Progenitor cell of endocrine pancreas (in vitro differentiated cells): ENCODE data around the gene TLR2. TPM values are rescaled to one million over a fixed set of nuclear protein-coding genes. Genes with fewer than 3 reads are reported as not detected.
A peak's percentile ranks its signal among the peaks of the same experiment; 100 is the strongest.

Experiments
- DNase-seq: peaks from one replicate; pipeline ENCODE4 v3.0.0; 2021; ENCODE audit warnings: low spot score; ENCODE audit not compliant: unreplicated experiment
- H3K27ac Mint-ChIP-seq: 2 replicates; pipeline ENCODE4 v1.8.0; 2021; ENCODE audit warnings: mild to moderate bottlenecking, moderate library complexity, mixed read lengths
- H3K27me3 Mint-ChIP-seq: 2 replicates; pipeline ENCODE4 v1.8.0; 2021; ENCODE audit warnings: mixed read lengths
- H3K36me3 Mint-ChIP-seq: 2 replicates; pipeline ENCODE4 v1.8.0; 2022; ENCODE audit warnings: mixed read lengths; ENCODE audit not compliant: insufficient read depth
- H3K4me1 Mint-ChIP-seq: 2 replicates; pipeline ENCODE4 v1.8.0; 2021; ENCODE audit warnings: low read depth, mixed read lengths
- H3K4me3 Mint-ChIP-seq: 2 replicates; pipeline ENCODE4 v1.8.0; 2021; ENCODE audit warnings: low read depth, mild to moderate bottlenecking, moderate library complexity, mixed read lengths
- H3K9me3 Mint-ChIP-seq: 2 replicates; pipeline ENCODE4 v1.8.0; 2021; ENCODE audit warnings: low read depth, mixed read lengths
- total RNA-seq: library from RNA; stranded (reverse); gene quantifications from 2 replicates; pipeline ENCODE4 v1.2.1, GENCODE V29; 2021
- TF ChIP-seq, protein P1 (sequence below): fragments of 200-600 bp; sonication (generic); IDR thresholded peaks from one replicate; pipeline ENCODE4 v1.5.0; 2021; ENCODE audit warnings: antibody characterized with exemption, mild to moderate bottlenecking; ENCODE audit not compliant: unreplicated experiment

Gene TLR2
- total RNA-seq, 1 donor from 2014 or later = 5.1 TPM

DNA sequence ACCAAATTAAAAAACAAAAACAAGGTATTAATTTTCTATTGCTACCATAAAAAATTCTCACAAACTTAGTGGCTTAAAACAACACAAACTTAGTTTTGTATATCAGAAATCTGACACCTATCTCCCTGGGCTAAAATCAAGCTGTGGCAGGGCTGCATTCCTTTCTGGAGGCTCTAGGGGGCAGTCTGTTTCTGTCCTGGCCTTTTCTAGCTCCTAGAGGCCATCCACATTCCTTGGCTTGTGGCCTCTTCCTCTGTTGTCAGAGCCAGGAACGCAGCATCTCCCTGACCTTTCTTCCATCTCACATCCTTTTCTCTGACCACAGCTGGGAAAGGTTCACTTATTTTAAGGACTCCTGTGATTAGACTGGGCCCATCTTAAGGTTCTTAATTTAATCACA lies 38.9 kb upstream of the TLR2 start:
- Mint-ChIP-seq H3K9me3 (peaks cover 7% of the 10 kb centered on the region), H3K4me1 (no peaks in the 10 kb centered on the region), H3K27me3 (peaks cover 9% of the 10 kb centered on the region), H3K36me3 (no peaks in the 10 kb centered on the region), H3K27ac (no peak overlapping the region), H3K4me3 (no peak overlapping the region)
- DNase-seq = no peak
- TF ChIP-seq, protein P1, sequence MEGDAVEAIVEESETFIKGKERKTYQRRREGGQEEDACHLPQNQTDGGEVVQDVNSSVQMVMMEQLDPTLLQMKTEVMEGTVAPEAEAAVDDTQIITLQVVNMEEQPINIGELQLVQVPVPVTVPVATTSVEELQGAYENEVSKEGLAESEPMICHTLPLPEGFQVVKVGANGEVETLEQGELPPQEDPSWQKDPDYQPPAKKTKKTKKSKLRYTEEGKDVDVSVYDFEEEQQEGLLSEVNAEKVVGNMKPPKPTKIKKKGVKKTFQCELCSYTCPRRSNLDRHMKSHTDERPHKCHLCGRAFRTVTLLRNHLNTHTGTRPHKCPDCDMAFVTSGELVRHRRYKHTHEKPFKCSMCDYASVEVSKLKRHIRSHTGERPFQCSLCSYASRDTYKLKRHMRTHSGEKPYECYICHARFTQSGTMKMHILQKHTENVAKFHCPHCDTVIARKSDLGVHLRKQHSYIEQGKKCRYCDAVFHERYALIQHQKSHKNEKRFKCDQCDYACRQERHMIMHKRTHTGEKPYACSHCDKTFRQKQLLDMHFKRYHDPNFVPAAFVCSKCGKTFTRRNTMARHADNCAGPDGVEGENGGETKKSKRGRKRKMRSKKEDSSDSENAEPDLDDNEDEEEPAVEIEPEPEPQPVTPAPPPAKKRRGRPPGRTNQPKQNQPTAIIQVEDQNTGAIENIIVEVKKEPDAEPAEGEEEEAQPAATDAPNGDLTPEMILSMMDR = peak; percentile 29

DNA sequence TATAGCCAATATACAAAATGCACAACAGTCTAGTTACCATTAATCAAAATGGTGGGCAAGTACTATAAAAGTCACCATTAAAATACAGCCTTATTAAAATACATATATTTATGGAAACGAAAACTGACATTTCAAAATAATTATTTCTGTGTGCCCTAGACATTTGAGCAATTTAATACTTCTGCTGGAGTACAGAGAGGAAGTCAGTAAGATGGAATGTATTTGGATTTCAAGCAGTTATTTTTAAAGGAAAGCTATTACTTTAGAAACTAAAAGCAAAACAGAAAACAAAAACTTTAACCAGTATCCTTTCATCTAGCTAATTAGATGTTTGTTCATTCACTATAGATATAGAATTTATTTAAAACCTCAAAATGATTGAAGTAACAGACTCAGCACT lies 37.8 kb upstream of the TLR2 start:
- no peak overlapping the region for H3K4me3 Mint-ChIP-seq
- H3K4me1 Mint-ChIP-seq = no peaks in the 10 kb centered on the region
- no peaks in the 10 kb centered on the region for H3K36me3 Mint-ChIP-seq
- H3K9me3 Mint-ChIP-seq = peaks cover 7% of the 10 kb centered on the region
- TF ChIP-seq, protein P1 = no peak
- H3K27ac Mint-ChIP-seq = no peak overlapping the region
- peaks cover 11% of the 10 kb centered on the region for H3K27me3 Mint-ChIP-seq
- no peak for DNase-seq

DNA sequence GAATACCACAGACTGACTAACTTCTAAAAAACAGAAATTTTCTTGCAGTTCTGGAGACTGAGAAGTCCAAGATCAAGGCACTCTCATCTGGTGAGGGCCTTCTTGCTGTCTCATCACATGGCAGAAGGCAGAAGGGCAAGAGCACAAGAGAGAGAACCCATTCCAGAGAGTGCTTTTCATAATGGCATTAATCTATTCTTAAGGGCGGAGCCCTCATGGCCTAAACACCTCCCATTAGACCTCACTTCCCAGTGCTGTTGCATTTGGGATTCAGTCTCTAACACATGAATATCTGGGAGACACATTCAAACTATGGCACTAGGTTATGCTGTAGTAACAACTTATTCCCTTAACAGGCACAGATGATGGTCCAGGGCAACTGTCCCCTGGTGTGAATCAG lies 37.1 kb upstream of the TLR2 start:
- TF ChIP-seq, protein P1 = no peak
- Mint-ChIP-seq H3K27me3 (peaks cover 14% of the 10 kb centered on the region), H3K36me3 (no peaks in the 10 kb centered on the region), H3K9me3 (peaks cover 7% of the 10 kb centered on the region), H3K27ac (no peak overlapping the region), H3K4me3 (no peak overlapping the region), H3K4me1 (no peaks in the 10 kb centered on the region)
- no peak for DNase-seq

DNA sequence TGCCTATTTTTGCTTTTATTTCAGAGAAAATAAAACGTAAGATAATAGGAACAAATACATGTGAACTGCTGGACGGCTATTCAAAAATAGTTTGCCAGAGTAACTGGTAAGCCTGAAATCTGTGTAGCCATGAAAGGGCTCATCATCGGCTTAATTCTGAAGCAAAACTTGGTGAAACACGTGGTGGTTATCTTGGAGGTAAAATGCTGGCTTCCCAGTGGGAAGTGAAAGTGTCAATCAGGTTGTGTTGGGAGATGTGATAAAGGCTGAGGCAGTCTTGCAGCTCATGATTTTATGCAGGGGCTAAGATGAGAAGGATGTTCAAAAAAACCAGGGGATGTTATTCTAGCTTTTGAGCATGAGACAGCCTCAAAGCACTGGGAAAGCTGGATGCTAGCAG lies 36.1 kb upstream of the TLR2 start:
- Mint-ChIP-seq H3K4me3 (no peak overlapping the region), H3K27me3 (peaks cover 14% of the 10 kb centered on the region), H3K36me3 (no peaks in the 10 kb centered on the region), H3K9me3 (peaks cover 7% of the 10 kb centered on the region), H3K27ac (no peak overlapping the region), H3K4me1 (no peaks in the 10 kb centered on the region)
- no peak for DNase-seq
- TF ChIP-seq, protein P1 = no peak

- Mint-ChIP-seq H3K27me3 (peaks cover 14% of the 10 kb centered on the region), H3K4me1 (no peaks in the 10 kb centered on the region), H3K36me3 (no peaks in the 10 kb centered on the region), H3K4me3 (no peak overlapping the region), H3K9me3 (peaks cover 7% of the 10 kb centered on the region), H3K27ac (no peak overlapping the region)
- no peak for DNase-seq
- TF ChIP-seq, protein P1 = peak; percentile 45
Observed at GRCh38 chr4:153649572-153649991, 34.5 kb upstream of the TLR2 start.
